ACC112 (cell line): ENCODE results near the gene APH1B.

Experiments used
- H2AFZ ChIP-seq: fragments of 200-600 bp; sonication (generic); one replicate; pipeline ENCODE4 v1.6.0; 2017; ENCODE audit warnings: antibody characterized with exemption, low read length; ENCODE audit not compliant: unreplicated experiment
- H3K27ac ChIP-seq: fragments of 200-600 bp; sonication (generic); 2 replicates; pipeline ENCODE4 v1.5.1; 2014; ENCODE audit warnings: low read depth, mild to moderate bottlenecking, antibody characterized with exemption, low read length, moderate library complexity
- H3K27me3 ChIP-seq: fragments of 200-600 bp; sonication (generic); 2 replicates; pipeline ENCODE4 v1.6.1; 2014; ENCODE audit warnings: mild to moderate bottlenecking, antibody characterized with exemption, low read length, moderate library complexity, mixed read lengths; ENCODE audit not compliant: insufficient read depth
- H3K36me3 ChIP-seq: fragments of 200-600 bp; sonication (generic); 2 replicates; pipeline ENCODE4 v1.6.1; 2016; ENCODE audit warnings: mild to moderate bottlenecking, antibody characterized with exemption, low read length, moderate library complexity, mixed read lengths; ENCODE audit not compliant: insufficient read depth
- H3K4me1 ChIP-seq: fragments of 200-600 bp; sonication (generic); one replicate; pipeline ENCODE4 v1.6.1; 2016; ENCODE audit warnings: low read length, mixed read lengths; ENCODE audit not compliant: insufficient read depth, unreplicated experiment, control insufficient read depth
- H3K4me3 ChIP-seq: fragments of 200-600 bp; sonication (generic); 2 replicates; pipeline ENCODE4 v1.5.1; 2014; ENCODE audit warnings: mild to moderate bottlenecking, low read depth, low read length
- H3K79me2 ChIP-seq: fragments of 200-600 bp; sonication (generic); one replicate; pipeline ENCODE4 v1.6.0; 2016; ENCODE audit warnings: low read length; ENCODE audit not compliant: control insufficient read depth, unreplicated experiment, insufficient read depth

APH1B gene

GRCh38 chr15:63238171-63238570, 39.2 kb upstream of the APH1B start:
- no peaks in the 10 kb centered on the region for H3K27me3 ChIP-seq
- H3K27ac ChIP-seq = peak overlapping the region; percentile 92
- no peaks in the 10 kb centered on the region for H3K36me3 ChIP-seq
- peaks cover 55% of the 10 kb centered on the region for H3K79me2 ChIP-seq
- peaks cover 71% of the 10 kb centered on the region for H3K4me1 ChIP-seq
- H2AFZ ChIP-seq = no peak overlapping the region
- H3K4me3 ChIP-seq = no peak overlapping the region

GRCh38 chr15:63238796-63239195, 38.6 kb upstream of the APH1B start:
- no peaks in the 10 kb centered on the region for H3K27me3 ChIP-seq
- peaks cover 55% of the 10 kb centered on the region for H3K79me2 ChIP-seq
- peak overlapping the region; percentile 92 for H3K27ac ChIP-seq
- peaks cover 72% of the 10 kb centered on the region for H3K4me1 ChIP-seq
- no peaks in the 10 kb centered on the region for H3K36me3 ChIP-seq
- no peak overlapping the region for H3K4me3 ChIP-seq
- no peak overlapping the region for H2AFZ ChIP-seq

- Histone ChIP-seq H2AFZ (no peak overlapping the region), H3K36me3 (no peaks in the 10 kb centered on the region), H3K4me3 (peak overlapping the region; percentile 7; the same call in 1 of the 2 replicates), H3K27me3 (no peaks in the 10 kb centered on the region), H3K27ac (peak overlapping the region; percentile 92), H3K4me1 (peaks cover 72% of the 10 kb centered on the region), H3K79me2 (peaks cover 51% of the 10 kb centered on the region)
These were observed 37.3 kb upstream of the APH1B start for GRCh38 chr15:63240109-63240508.

GRCh38 chr15:63241316-63241715, 36.1 kb upstream of the APH1B start:
- Histone ChIP-seq H3K36me3 (peaks cover 4% of the 10 kb centered on the region; the same call in 1 of the 2 replicates), H3K4me1 (peaks cover 70% of the 10 kb centered on the region), H2AFZ (no peak overlapping the region), H3K27ac (no peak overlapping the region), H3K4me3 (no peak overlapping the region), H3K27me3 (no peaks in the 10 kb centered on the region), H3K79me2 (peaks cover 48% of the 10 kb centered on the region)

GRCh38 chr15:63243101-63243500, 34.3 kb upstream of the APH1B start:
- Histone ChIP-seq H2AFZ (no peak overlapping the region), H3K36me3 (peaks cover 10% of the 10 kb centered on the region; the same call in 1 of the 2 replicates)

GRCh38 chr15:63243776-63244175, 33.6 kb upstream of the APH1B start:
- Histone ChIP-seq H3K27ac (peak overlapping the region; percentile 84), H3K4me1 (peaks cover 63% of the 10 kb centered on the region), H3K36me3 (peaks cover 10% of the 10 kb centered on the region; the same call in 1 of the 2 replicates), H3K27me3 (no peaks in the 10 kb centered on the region), H3K4me3 (no peak overlapping the region), H3K79me2 (peaks cover 32% of the 10 kb centered on the region), H2AFZ (no peak overlapping the region)

More at GRCh38 chr15:63243101-63243500, 34.3 kb upstream of the APH1B start:
- H3K27ac ChIP-seq = peak overlapping the region; percentile 84; the same call in 1 of the 2 replicates
- H3K27me3 ChIP-seq = no peaks in the 10 kb centered on the region
- H3K79me2 ChIP-seq = peaks cover 34% of the 10 kb centered on the region
- peaks cover 70% of the 10 kb centered on the region for H3K4me1 ChIP-seq
- H3K4me3 ChIP-seq = no peak overlapping the region

GRCh38 chr15:63244399-63244798, 33.0 kb upstream of the APH1B start:
- H3K36me3 ChIP-seq = peaks cover 11% of the 10 kb centered on the region; the same call in 1 of the 2 replicates
- peak overlapping the region; percentile 84 for H3K27ac ChIP-seq
- peaks cover 63% of the 10 kb centered on the region for H3K4me1 ChIP-seq
- peaks cover 35% of the 10 kb centered on the region for H3K79me2 ChIP-seq
- H3K4me3 ChIP-seq = peak overlapping the region; percentile 41
- no peak overlapping the region for H2AFZ ChIP-seq
- no peaks in the 10 kb centered on the region for H3K27me3 ChIP-seq

GRCh38 chr15:63244976-63245645, 32.3 kb upstream of the APH1B start:
- Histone ChIP-seq H3K27me3 (no peaks in the 10 kb centered on the region), H3K4me3 (peak overlapping the region; percentile 41), H3K36me3 (peaks cover 12% of the 10 kb centered on the region; the same call in 1 of the 2 replicates), H2AFZ (no peak overlapping the region), H3K4me1 (peaks cover 63% of the 10 kb centered on the region), H3K79me2 (peaks cover 31% of the 10 kb centered on the region), H3K27ac (peak overlapping the region; percentile 84)

GRCh38 chr15:63246691-63247469, 30.5 kb upstream of the APH1B start:
- Histone ChIP-seq H3K4me3 (peak overlapping the region; percentile 5; the same call in 1 of the 2 replicates), H3K4me1 (peaks cover 75% of the 10 kb centered on the region), H3K27me3 (no peaks in the 10 kb centered on the region), H3K36me3 (peaks cover 16% of the 10 kb centered on the region), H2AFZ (no peak overlapping the region), H3K27ac (peak overlapping the region; percentile 88), H3K79me2 (peaks cover 14% of the 10 kb centered on the region)

GRCh38 chr15:63250312-63250965, 27.0 kb upstream of the APH1B start:
- peak overlapping the region; percentile 93 for H3K27ac ChIP-seq
- peaks cover 52% of the 10 kb centered on the region for H3K4me1 ChIP-seq
- no peaks in the 10 kb centered on the region for H3K27me3 ChIP-seq
- peak overlapping the region; percentile 13; the same call in 1 of the 2 replicates for H3K4me3 ChIP-seq
- no peak overlapping the region for H2AFZ ChIP-seq
- H3K36me3 ChIP-seq = peaks cover 26% of the 10 kb centered on the region
- H3K79me2 ChIP-seq = peaks cover 15% of the 10 kb centered on the region
